NCI-H748 (cell line): ENCODE data around the gene PCDHB3.
"Not testable (repeated sequence)": the region's sequence is repeated elsewhere in the genome, so short reads cannot be mapped to it uniquely, and the experiment has no call there.

Source experiments
- DNase-seq: peaks from one replicate; lab custom pipeline; 2025; ENCODE audit not compliant: unreplicated experiment; lab: John Stamatoyannopoulos, UW

The PCDHB3 gene

DNA sequence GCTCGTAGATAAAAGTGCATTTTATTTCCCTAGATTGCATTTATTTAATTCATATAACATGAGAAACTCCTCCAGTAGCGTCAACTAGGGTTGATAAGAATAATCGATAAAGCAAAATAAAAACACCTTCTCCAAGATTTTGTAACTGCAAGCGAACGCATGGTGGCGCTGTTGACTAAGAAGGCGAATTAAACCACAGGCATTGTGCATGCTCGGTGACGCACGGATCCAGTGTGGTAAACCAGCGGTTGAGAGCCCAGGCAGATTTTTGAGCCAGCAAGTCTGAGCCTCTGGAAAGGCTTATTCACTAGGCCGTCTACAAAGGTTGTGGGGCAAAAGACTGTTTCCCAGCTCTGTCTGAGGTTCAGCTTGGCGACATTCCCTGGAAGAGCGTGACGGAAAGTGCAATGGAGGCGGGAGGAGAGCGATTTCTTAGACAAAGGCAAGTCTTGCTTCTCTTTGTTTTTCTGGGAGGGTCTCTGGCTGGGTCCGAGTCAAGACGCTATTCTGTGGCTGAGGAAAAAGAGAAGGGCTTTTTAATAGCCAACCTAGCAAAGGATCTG lies at the start of gene PCDHB3:
TSS of gene PCDHB3 (plus strand) at position 231 of the 563 bp plus-strand sequence. CDS start at position 408, 177 bp downstream.
- DNase-seq = no peak

DNA sequence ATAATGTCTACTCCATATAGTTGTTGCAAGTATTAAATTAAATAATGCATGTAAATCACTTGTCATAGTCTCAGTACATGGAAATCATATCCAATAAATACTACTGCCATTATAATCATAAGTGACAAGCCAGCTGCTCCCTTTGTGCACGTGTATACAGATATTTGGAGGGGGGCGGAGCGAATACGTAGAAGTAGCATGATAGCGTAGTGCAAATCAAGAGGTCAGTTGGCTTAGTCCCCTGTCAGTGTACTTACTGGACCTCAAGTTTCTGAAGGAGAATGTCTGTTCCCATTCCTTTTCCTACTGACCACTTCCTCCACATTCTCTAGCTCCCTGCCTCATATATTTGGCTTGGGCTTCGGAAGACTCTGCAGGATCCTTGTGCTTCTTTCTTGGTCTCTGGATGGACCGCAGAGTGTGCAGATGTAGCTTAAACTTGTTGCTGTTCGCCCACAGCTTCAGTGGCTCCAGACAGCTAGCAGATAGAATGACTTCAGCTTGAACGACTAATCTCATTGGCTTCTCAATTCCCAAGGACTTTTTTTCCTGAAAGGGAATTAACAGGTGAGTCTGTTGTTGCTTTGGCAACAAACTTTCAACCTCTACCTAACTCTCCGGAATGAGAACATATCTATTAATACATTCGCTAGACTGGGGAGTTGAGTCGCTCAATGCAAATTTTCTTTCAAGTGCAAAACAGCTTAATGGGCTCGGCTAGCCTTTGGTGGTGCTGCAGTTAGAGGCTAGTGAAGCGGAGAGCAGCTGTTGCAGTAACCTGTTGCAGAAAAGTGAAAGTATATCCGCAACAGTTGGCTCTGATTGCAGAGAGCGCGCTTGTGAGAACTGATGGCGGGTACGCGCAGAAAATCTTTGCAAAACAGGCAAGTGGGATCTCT lies 49.4 kb upstream of the PCDHB3 start, which contains the start of gene PCDHB1:
TSS of gene PCDHB1 (plus strand) at position 753 of the 899 bp plus-strand sequence. CDS start at position 850, 97 bp downstream.
- DNase-seq = peak; percentile 79

DNA sequence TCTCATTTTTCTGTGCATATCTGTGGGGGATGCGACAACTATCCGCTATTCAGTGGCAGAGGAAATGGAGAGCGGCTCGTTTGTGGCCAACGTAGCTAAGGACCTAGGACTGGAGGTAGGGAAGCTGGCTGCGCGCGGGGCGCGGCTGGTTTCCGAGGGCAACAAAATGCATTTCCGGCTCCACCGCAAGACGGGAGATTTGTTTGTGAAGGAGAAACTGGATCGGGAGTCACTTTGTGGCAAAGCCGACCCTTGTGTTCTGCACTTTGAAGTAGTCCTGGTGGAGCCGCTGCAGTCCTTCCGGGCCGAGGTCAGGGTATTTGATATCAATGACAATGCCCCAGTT lies 48.8 kb upstream of the PCDHB3 start:
- DNase-seq = peak; percentile 79

DNA sequence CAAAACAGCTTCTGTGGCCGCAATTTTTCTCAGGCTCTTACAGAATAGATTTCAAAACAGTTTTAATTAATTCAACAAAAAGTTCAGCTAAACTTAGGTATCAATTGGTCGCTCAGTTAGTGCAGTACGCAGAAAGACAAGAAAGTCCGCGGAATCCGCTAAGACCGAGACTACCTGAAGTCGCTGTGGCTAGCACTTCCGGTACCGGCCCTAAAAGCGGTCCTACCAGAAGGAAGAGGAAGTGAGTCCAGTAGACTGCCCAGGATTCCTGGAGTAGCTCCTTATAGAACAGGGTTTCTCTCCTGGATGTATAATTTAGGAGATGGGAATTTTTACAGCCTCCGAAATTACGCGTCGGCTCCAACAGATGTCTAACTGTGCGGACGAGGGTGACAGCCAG lies 22.4 kb upstream of the PCDHB3 start:
- no peak for DNase-seq

DNA sequence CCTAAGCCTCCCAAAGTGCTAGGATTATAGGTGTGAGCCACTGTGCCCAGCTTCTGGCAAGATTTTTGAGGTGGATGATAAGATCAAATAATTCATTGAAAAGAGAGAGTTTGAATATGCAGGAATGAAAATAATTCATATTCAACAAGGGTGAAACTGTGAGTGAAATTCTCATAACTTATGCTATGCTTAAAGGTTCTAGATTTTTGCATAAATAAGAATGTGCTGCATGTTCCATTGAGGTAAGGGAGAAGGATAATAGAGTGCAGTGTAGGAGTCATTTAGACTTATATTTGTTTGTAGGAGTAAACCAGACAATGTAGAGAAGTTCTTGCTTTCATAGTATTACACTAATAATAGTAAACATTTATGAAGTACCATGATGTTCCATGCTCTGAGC lies 18.0 kb upstream of the PCDHB3 start:
- DNase-seq = no peak

DNA sequence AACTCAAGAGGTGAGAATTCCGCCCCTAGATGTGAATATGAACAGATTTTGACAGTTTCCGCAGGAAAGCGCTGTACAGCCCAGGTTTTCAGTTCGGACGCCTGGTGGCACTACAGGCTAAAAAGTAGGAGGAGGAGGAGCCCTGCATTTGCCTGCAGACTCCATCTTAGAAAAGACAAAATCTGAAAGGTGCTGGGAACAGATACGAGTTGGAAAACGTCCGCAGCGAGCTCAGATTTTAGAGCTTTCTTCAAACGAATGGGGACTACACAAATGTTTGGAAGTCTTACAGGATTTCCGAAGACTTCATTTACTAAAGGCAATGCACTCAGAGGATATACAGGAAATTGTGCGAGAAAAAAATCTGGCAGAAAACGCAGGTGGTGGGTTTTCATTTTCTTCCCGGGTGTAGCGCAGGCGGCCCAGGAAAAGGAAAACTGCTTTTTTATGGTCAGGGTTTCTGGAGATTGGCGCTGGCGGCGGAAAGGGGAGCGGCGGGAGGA lies 15.7 kb upstream of the PCDHB3 start:
- peak; percentile 90 for DNase-seq

DNA sequence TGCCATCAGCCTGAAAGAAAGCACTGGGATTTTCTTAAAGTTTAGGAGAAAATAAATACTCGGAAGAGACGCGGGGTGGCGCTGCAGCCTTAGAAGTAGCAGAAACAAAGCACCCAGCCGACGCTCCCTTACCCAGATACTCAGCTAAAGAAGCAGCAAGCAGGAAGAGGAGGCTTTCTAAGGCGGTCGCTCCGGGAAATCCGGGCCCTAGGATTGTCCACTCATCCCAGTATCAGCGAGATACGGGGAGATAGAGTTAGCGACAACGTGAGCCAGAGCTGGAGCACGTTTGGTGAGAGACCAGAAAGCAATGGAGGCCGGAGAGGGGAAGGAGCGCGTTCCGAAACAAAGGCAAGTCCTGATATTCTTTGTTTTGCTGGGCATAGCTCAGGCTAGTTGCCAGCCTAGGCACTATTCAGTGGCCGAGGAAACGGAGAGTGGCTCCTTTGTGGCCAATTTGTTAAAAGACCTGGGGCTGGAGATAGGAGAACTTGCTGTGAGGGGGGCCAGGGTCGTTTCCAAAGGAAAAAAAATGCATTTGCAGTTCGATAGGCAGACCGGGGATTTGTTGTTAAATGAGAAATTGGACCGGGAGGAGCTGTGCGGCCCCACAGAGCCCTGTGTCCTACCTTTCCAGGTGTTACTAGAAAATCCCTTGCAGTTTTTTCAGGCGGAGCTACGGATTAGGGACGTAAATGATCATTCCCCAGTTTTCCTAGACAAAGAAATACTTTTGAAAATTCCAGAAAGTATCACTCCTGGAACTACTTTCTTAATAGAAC lies 5.6 kb upstream of the PCDHB3 start, which contains the start of gene PCDHB2:
TSS of gene PCDHB2 (plus strand) at position 135 of the 782 bp plus-strand sequence. CDS start at position 311, 176 bp downstream.
- peak; percentile 94 for DNase-seq

DNA sequence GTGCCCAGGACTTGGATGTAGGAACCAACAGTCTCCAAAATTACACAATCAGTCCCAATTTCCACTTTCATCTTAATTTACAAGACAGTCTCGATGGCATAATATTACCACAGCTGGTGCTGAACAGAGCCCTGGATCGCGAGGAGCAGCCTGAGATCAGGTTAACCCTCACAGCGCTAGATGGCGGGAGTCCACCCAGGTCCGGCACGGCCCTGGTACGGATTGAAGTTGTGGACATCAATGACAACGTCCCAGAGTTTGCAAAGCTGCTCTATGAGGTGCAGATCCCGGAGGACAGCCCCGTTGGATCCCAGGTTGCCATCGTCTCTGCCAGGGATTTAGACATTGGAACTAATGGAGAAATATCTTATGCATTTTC lies 5.0 kb upstream of the PCDHB3 start:
- DNase-seq = peak; percentile 66

DNA sequence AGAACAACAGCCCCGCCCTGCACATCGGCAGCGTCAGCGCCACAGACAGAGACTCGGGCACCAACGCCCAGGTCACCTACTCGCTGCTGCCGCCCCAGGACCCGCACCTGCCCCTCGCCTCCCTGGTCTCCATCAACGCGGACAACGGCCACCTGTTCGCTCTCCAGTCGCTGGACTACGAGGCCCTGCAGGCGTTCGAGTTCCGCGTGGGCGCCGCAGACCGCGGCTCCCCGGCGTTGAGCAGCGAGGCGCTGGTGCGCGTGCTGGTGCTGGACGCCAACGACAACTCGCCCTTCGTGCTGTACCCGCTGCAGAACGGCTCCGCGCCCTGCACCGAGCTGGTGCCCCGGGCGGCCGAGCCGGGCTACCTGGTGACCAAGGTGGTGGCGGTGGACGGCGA lies 4.1 kb upstream of the PCDHB3 start:
- DNase-seq = not testable (repeated sequence)

DNA sequence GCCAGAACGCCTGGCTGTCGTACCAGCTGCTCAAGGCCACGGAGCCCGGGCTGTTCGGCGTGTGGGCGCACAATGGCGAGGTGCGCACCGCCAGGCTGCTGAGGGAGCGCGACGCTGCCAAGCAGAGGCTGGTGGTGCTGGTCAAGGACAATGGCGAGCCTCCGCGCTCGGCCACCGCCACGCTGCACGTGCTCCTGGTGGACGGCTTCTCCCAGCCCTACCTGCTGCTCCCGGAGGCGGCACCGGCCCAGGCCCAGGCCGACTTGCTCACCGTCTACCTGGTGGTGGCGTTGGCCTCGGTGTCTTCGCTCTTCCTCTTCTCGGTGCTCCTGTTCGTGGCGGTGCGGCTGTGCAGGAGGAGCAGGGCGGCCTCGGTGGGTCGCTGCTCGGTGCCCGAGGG lies 3.7 kb upstream of the PCDHB3 start:
- DNase-seq = not testable (repeated sequence)

DNA sequence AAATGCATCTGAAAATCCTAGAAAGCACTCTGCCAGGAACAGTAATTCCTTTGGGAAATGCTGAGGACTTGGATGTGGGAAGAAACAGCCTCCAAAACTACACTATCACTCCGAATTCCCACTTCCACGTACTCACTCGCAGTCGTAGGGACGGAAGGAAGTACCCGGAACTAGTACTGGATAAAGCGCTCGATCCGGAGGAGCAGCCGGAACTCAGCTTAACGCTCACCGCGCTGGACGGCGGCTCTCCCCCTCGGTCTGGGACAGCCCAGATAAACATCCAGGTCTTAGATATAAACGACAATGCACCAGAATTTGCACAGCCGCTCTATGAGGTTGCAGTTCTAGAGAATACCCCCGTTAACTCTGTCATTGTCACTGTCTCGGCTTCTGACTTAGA lies 786 bp downstream of the PCDHB3 start:
- no peak for DNase-seq

DNA sequence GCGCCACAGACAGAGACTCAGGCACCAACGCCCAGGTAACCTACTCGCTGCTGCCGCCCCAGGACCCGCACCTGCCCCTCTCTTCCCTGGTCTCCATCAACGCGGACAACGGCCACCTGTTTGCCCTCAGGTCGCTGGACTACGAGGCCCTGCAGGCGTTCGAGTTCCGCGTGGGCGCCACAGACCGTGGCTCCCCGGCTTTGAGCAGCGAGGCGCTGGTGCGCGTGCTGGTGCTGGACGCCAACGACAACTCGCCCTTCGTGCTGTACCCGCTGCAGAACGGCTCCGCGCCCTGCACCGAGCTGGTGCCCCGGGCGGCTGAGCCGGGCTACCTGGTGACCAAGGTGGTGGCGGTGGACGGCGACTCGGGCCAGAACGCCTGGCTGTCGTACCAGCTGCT lies 1.8 kb downstream of the PCDHB3 start:
- DNase-seq = not testable (repeated sequence)

DNA sequence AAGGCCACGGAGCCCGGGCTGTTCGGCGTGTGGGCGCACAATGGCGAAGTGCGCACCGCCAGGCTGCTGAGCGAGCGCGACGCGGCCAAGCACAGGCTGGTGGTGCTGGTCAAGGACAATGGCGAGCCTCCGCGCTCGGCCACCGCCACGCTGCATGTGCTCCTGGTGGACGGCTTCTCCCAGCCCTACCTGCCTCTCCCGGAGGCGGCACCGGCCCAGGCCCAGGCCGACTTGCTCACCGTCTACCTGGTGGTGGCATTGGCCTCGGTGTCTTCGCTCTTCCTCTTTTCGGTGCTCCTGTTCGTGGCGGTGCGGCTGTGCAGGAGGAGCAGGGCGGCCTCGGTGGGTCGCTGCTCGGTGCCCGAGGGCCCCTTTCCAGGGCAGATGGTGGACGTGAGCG lies 2.2 kb downstream of the PCDHB3 start:
- not testable (repeated sequence) for DNase-seq

DNA sequence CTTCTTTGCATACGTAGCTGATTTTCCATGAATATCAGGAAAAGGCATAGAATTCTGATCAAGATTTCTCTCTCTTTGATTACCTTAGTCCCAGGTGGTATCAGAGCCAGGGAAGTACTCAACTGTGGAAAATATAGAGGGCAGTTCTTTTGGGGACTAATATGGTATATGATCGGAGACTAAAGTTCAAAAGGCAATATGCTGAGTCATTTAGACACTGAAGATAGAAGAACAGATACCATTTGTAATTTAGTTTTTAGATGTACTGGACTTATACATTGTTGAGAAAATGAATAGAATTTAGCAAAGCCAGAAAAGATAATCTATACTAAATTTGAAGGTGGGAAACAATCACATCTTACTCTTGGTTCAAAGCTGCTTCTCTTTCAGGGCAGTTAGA lies 5.1 kb downstream of the PCDHB3 start:
- no peak for DNase-seq

DNA sequence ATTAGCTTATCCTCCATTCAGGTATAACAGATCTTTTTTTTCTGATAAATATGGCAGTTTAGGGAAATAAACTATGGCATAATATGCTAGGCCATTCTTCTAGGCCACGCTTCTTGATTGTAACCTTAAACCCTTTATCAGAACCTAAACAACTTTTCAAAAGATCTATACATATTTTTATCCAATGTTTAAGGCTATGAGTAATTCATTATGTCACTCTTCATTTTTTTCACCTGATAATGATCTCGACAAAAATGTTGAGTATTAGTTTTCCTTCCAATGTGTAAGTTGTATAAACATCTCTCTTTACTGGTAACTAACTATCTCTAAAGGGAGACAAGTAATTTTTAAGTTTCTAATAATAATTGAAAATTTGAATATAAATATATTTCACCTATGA lies 19.0 kb downstream of the PCDHB3 start:
- no peak for DNase-seq

DNA sequence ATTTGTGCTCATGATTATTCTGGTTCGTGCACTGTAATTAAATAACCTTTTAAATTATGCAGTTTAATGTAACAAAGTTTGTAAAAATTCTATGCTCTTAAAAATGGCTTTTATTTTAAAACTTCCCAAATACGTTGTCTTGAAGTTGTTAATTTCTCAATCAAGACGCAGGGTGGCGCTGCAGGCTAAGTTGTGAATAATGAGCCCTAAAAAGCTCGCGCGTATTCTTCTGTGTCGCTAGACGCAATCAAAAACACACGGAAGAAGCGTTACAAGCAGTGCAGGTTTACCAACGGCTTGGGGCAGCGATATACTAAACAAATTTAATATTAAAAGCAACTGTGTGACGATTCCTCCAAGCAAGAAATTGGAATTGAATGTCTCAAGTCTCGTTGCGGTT lies 21.3 kb downstream of the PCDHB3 start, which contains the start of gene PCDHB4:
TSS of gene PCDHB4 (plus strand) at position 256 of the 400 bp plus-strand sequence. CDS start 181 bp downstream, outside the sequence.
- peak; percentile 87 for DNase-seq

DNA sequence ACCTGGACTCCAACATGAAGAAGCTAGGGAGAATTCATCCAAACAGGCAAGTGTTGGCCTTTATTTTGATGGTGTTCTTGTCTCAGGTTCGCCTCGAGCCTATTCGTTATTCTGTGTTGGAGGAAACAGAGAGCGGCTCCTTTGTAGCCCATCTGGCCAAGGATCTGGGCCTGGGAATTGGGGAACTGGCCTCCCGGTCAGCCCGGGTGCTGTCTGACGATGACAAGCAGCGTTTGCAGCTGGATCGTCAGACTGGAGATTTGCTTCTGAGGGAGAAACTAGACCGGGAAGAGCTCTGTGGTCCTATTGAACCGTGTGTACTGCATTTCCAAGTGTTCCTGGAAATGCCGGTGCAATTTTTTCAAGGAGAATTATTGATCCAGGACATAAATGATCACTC lies 21.7 kb downstream of the PCDHB3 start:
- DNase-seq = peak; percentile 64

DNA sequence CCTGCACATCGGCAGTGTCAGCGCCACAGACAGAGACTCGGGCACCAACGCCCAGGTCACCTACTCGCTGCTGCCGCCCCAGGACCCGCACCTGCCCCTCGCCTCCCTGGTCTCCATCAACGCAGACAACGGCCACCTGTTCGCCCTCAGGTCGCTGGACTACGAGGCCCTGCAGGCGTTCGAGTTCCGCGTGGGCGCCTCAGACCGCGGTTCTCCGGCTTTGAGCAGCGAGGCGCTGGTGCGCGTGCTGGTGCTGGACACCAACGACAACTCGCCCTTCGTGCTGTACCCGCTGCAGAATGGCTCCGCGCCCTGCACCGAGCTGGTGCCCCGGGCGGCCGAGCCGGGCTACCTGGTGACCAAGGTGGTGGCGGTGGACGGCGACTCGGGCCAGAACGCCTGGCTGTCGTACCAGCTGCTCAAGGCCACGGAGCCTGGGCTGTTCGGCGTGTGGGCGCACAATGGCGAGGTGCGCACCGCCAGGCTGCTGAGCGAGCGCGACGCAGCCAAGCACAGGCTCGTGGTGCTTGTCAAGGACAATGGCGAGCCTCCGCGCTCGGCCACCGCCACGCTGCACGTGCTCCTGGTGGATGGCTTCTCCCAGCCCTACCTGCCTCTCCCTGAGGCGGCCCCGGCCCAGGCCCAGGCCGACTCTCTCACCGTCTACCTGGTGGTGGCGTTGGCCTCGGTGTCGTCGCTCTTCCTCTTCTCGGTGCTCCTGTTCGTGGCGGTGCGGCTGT lies 23.3 kb downstream of the PCDHB3 start:
- DNase-seq = not testable (repeated sequence)

DNA sequence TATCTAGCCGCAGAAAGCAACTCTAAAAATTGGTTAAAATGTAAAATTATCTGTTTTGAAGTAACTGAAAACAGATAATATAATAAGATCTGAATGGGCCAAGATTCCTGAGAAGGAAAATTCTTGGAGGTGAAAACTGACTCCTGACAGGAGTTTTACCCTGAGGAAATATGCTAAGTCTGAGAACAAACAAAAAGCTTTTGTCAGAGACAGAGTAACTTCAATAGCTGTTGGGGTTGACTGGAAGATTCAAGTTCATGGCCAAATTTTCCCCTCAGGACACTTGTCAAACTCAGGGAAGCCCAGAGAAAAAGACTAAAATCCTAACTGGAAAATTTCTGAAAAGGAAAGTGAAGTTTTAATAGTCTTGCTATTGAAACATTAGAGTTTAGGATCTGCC lies 27.0 kb downstream of the PCDHB3 start:
- DNase-seq = no peak

DNA sequence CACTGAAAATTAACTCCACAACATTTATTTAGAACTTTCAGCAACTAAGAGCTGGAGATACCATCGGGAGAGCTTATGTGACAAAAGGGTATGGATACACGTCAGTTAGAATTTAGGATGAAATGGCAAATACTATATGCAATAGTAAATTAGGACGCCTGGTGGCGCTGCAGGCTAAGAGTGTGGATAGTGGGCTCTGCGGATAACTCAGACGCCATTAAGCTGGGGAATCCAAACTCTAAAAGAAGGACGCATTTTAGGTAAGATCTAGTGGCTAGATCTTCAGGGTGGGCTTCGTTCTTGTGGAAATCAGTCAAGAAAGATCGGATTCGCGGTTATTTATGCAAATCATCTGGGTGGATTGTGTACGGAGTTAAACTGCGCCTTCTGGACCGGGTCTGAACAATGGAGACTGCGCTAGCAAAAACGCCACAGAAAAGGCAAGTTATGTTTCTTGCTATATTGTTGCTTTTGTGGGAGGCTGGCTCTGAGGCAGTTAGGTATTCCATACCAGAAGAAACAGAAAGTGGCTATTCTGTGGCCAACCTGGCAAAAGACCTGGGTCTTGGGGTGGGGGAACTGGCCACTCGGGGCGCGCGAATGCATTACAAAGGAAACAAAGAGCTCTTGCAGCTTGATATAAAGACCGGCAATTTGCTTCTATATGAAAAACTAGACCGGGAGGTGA lies 34.9 kb downstream of the PCDHB3 start, which contains the start of gene PCDHB5:
TSS of gene PCDHB5 (plus strand) at position 177 of the 688 bp plus-strand sequence. CDS start at position 406, 229 bp downstream.
- DNase-seq = peak; percentile 90
